NCI-H128 (cell line): ENCODE data around the gene DNMT3A.
A peak's percentile ranks its signal among the peaks of the same experiment; 100 is the strongest.

Experiments
- DNase-seq: peaks from one replicate; lab custom pipeline; 2025; ENCODE audit not compliant: unreplicated experiment; lab: John Stamatoyannopoulos, UW

DNMT3A gene

GRCh38 chr2:25347205-25347815 lies 5.6 kb upstream of the DNMT3A start:
- DNase-seq, result no peak

- no peak for DNase-seq
Observed at GRCh38 chr2:25343187-25343825, 1.6 kb upstream of the DNMT3A start.

GRCh38 chr2:25342372-25343186 lies 854 bp upstream of the DNMT3A start:
- DNase-seq, result peak; percentile 48

- DNase-seq, result no peak
Observed at GRCh38 chr2:25341011-25341727, 556 bp downstream of the DNMT3A start.

GRCh38 chr2:25340181-25340921 lies 1.4 kb downstream of the DNMT3A start:
- DNase-seq, result no peak

GRCh38 chr2:25339791-25340180 lies 1.9 kb downstream of the DNMT3A start:
- DNase-seq, result peak; percentile 29

- DNase-seq, result no peak
Observed at GRCh38 chr2:25339211-25339674, 2.5 kb downstream of the DNMT3A start.

- no peak for DNase-seq
Observed at GRCh38 chr2:25338401-25338800, 3.3 kb downstream of the DNMT3A start.

GRCh38 chr2:25337891-25338290 lies 3.8 kb downstream of the DNMT3A start:
- no peak for DNase-seq

GRCh38 chr2:25337276-25337675 lies 4.4 kb downstream of the DNMT3A start:
- no peak for DNase-seq

- DNase-seq, result no peak
Observed at GRCh38 chr2:25336383-25336841, 5.3 kb downstream of the DNMT3A start.

- DNase-seq, result no peak
Observed at GRCh38 chr2:25335971-25336370, 5.8 kb downstream of the DNMT3A start.

GRCh38 chr2:25335204-25335603 lies 6.5 kb downstream of the DNMT3A start:
- no peak for DNase-seq

- DNase-seq, result no peak
Observed at GRCh38 chr2:25334482-25334881, 7.2 kb downstream of the DNMT3A start.

GRCh38 chr2:25333981-25334380 lies 7.7 kb downstream of the DNMT3A start:
- no peak for DNase-seq

GRCh38 chr2:25332571-25332970 lies 9.2 kb downstream of the DNMT3A start:
- DNase-seq, result no peak

- DNase-seq, result no peak
Observed at GRCh38 chr2:25331686-25332365, 9.9 kb downstream of the DNMT3A start.

GRCh38 chr2:25330937-25331336 lies 10.8 kb downstream of the DNMT3A start:
- DNase-seq, result no peak

GRCh38 chr2:25330273-25330672 lies 11.5 kb downstream of the DNMT3A start:
- DNase-seq, result no peak
